Suprapubic skin (tissue), 4 donors: ENCODE results near the gene ARHGAP6. TPM values are rescaled to one million over a fixed set of nuclear protein-coding genes. Genes with fewer than 3 reads are reported as not detected.

Experiments
- DNase-seq, 2 donors: peaks; one replicate each; pipeline ENCODE4 v3.0.0-alpha.2; 2019; ENCODE audit warnings: low spot score in 2 of 2
- H3K27ac ChIP-seq: fragments of 200-600 bp; sonication (generic); one replicate; pipeline ENCODE4 v1.5.1; 2019
- H3K27me3 ChIP-seq: fragments of 200-600 bp; sonication (generic); one replicate; pipeline ENCODE4 v1.5.1; 2019
- H3K36me3 ChIP-seq: fragments of 200-600 bp; sonication (generic); one replicate; pipeline ENCODE4 v1.5.1; 2019
- H3K4me1 ChIP-seq: fragments of 200-600 bp; sonication (generic); one replicate; pipeline ENCODE4 v1.5.1; 2019
- H3K4me3 ChIP-seq: fragments of 200-600 bp; sonication (generic); one replicate; pipeline ENCODE4 v1.5.1; 2019; ENCODE audit warnings: mild to moderate bottlenecking
- H3K9me3 ChIP-seq: fragments of 200-600 bp; sonication (generic); one replicate; pipeline ENCODE4 v1.5.1; 2019
- CTCF ChIP-seq, 2 donors: fragments of 200-600 bp in 1 of 2; fragments of 450-650 bp in 1 of 2; sonication (generic) in 1 of 2; IDR thresholded peaks; one replicate each; pipeline ENCODE4 v1.5.1; 2016 to 2019; ENCODE audit warnings: antibody characterized with exemption in 2 of 2, mild to moderate bottlenecking in 1 of 2, moderate library complexity in 1 of 2
- EP300 ChIP-seq: sonication (generic); formaldehyde crosslinking; IDR thresholded peaks from one replicate; pipeline ENCODE4 v1.6.1; 2017; ENCODE audit warnings: antibody characterized with exemption
- POLR2A ChIP-seq, 2 donors: fragments of 450-650 bp; IDR thresholded peaks; one replicate each; pipeline ENCODE4 v1.6.1; 2017; ENCODE audit warnings: antibody characterized with exemption in 2 of 2, mild to moderate bottlenecking in 2 of 2, moderate library complexity in 2 of 2
- POLR2AphosphoS5 ChIP-seq, 3 donors: sonication (generic); formaldehyde crosslinking; IDR thresholded peaks; one replicate each; pipeline ENCODE4 v1.6.1; 2017; ENCODE audit warnings: antibody characterized with exemption in 3 of 3
- WGBS: methylation state at CpG from one replicate; pipeline ENCODE4 v1.1.5; 2018; 5-methylcytosine and 5-hydroxymethylcytosine counted together
- total RNA-seq, 4 donors: library from RNA; depleted of rRNA; stranded (reverse); fragments of >200 nt; gene quantifications; one replicate each; pipeline ENCODE4 v1.1.0, GENCODE V29; 2016

Gene ARHGAP6
- total RNA-seq, 4 donors from 2014 or later: 1.6 to 6.7 (median 3.1) TPM

DNA sequence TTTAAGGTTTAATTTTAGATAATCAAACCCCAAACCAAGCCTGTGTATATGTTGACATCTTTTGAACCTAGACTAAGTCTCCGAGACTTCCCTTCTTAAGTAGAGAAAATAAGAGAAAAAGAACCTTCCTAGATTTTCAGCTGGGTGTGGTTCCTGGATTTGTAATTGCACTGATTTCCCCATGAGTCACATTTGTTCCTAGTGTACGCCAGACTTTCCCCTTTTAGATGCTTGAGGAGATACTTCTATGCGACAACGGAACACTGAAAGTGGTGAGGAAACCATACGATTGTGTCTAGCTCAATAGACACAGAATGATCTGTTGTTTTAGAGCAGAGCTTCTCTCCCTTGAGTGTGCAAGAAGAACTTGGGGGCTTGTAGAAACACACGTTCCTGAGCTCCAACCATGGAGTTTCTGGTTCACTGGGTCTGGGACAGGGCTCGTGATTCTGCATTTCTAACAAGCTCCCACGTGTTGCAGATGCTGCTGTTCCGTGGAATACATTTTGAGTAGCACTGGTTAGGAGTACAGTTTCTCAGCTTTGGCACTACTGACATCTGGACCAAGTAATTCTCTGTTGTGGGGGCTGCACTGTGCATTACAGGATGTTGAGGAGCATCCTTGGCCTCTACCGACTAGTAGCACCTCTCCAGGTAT is 285.4 kb downstream of the ARHGAP6 start:
- DNase-seq: no peak
- TF ChIP-seq POLR2AphosphoS5 (IDR thresholded peaks at IDR 0.05) (no peak), EP300 (no peak), CTCF (IDR thresholded peaks at IDR 0.05) (no peak), POLR2A (IDR thresholded peaks at IDR 0.05) (no peak)
- Histone ChIP-seq H3K36me3 (no peaks in the 10 kb centered on the region), H3K27ac (peak overlapping the region; percentile 64), H3K9me3 (no peaks in the 10 kb centered on the region), H3K4me1 (peaks cover 3% of the 10 kb centered on the region), H3K4me3 (no peak overlapping the region), H3K27me3 (no peaks in the 10 kb centered on the region)
- WGBS: 61% methylated on average over 10 of the region's 10 CpGs

DNA sequence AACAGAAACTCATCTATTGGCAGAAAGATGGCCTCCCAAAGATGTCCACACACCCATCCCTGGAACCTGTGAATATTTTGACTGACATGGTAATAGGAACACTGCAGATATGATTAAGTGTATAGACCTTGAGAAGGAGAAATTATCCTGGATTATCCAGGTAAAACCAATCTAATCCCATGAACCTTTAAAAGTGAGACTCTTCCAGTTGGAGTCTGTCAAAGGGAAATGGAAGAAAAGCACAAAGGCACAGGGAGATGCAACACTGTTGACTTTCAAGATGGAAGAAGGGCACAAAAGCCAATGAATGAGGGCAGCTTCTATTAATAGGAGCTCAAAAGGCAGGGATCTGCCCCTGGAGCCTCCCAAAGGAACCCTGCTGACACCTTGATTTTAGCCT is 289.6 kb downstream of the ARHGAP6 start:
- no peak for TF ChIP-seq POLR2A (IDR thresholded peaks at IDR 0.05)
- no peak for TF ChIP-seq CTCF (IDR thresholded peaks at IDR 0.05)
- no peak for TF ChIP-seq POLR2AphosphoS5 (IDR thresholded peaks at IDR 0.05)
- no peak for TF ChIP-seq EP300
- no peaks in the 10 kb centered on the region for H3K36me3 ChIP-seq
- no peaks in the 10 kb centered on the region for H3K27me3 ChIP-seq
- H3K4me1 ChIP-seq: peaks cover 3% of the 10 kb centered on the region
- no peak overlapping the region for H3K27ac ChIP-seq
- DNase-seq: no peak
- H3K9me3 ChIP-seq: no peaks in the 10 kb centered on the region
- H3K4me3 ChIP-seq: no peak overlapping the region

GRCh38 chrX:11375614-11376119 is 290.1 kb downstream of the ARHGAP6 start:
- 71% methylated on average over 1 of the region's 1 CpG for WGBS
- Histone ChIP-seq H3K4me3 (no peak overlapping the region), H3K36me3 (no peaks in the 10 kb centered on the region), H3K4me1 (peaks cover 3% of the 10 kb centered on the region), H3K27me3 (no peaks in the 10 kb centered on the region), H3K27ac (no peak overlapping the region), H3K9me3 (no peaks in the 10 kb centered on the region)
- TF ChIP-seq CTCF (IDR thresholded peaks at IDR 0.05) (no peak), EP300 (no peak), POLR2AphosphoS5 (IDR thresholded peaks at IDR 0.05) (no peak), POLR2A (IDR thresholded peaks at IDR 0.05) (no peak)
- DNase-seq: no peak

- no peak for TF ChIP-seq EP300
- no peak for TF ChIP-seq POLR2A (IDR thresholded peaks at IDR 0.05)
- TF ChIP-seq CTCF (IDR thresholded peaks at IDR 0.05): no peak
- no peak for TF ChIP-seq POLR2AphosphoS5 (IDR thresholded peaks at IDR 0.05)
- Histone ChIP-seq H3K36me3 (no peaks in the 10 kb centered on the region), H3K4me1 (no peaks in the 10 kb centered on the region), H3K9me3 (no peaks in the 10 kb centered on the region), H3K4me3 (no peak overlapping the region), H3K27ac (no peak overlapping the region), H3K27me3 (no peaks in the 10 kb centered on the region)
- 74% methylated on average over 2 of the region's 2 CpGs for WGBS
- no peak for DNase-seq
These were observed 291.1 kb downstream of the ARHGAP6 start for GRCh38 chrX:11374570-11374969.

DNA sequence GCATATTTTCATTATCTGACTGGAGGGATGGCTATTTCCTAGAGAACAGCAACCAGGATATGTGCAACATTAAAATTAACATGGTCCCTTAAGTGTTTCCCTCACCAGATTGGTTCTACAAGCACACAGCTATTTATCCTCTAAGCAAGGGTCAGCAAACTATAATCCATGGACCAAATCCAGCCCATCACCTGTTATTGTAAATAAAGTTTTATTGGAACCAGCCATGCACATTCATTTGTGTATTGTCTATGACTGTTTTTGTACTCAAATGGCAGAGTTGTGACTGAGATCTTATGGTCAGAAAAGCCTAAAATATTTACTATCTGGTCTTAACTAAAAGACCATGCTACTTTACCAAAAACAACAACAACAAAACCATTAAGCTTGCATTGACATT is 294.6 kb downstream of the ARHGAP6 start:
- TF ChIP-seq POLR2A (IDR thresholded peaks at IDR 0.05) (no peak), EP300 (no peak), CTCF (IDR thresholded peaks at IDR 0.05) (no peak)
- no peaks in the 10 kb centered on the region for H3K27me3 ChIP-seq
- no peaks in the 10 kb centered on the region for H3K4me1 ChIP-seq
- H3K27ac ChIP-seq: no peak overlapping the region
- no peaks in the 10 kb centered on the region for H3K9me3 ChIP-seq
- H3K36me3 ChIP-seq: no peaks in the 10 kb centered on the region
- DNase-seq: no peak
- no peak overlapping the region for H3K4me3 ChIP-seq
